IMR-90 (cell line): ENCODE measurements around the gene METTL24. TPM values are rescaled to one million over a fixed set of nuclear protein-coding genes. Genes with fewer than 3 reads are reported as not detected.
A peak's percentile ranks its signal among the peaks of the same experiment; 100 is the strongest.

Source experiments
- ATAC-seq: fragments of 200-7000 bp; cut with Tn5 transposase; 2 replicates; pipeline ENCODE4 v1.9.1; 2020; ENCODE audit warnings: low read depth, mild to moderate bottlenecking, moderate library complexity
- BruUV-seq: library from RNA; stranded (reverse); fragments of 400-500 nt; replicated peaks from 2 replicates; lab custom pipeline; 2021; lab: Mats Ljungman, UMichigan
- CTCF ChIA-PET: fragments of 300-600 bp; formaldehyde crosslinking; extraction: SDS; loops from one replicate; lab custom pipeline; 2021; ENCODE audit warnings: antibody characterized with exemption; lab: Yijun Ruan, JAX
- POLR2A ChIA-PET: fragments of 300-600 bp; sonication (Branson Sonifier 250); formaldehyde crosslinking; loops from one replicate; lab custom pipeline; 2022; ENCODE audit warnings: antibody characterized with exemption; ENCODE audit not compliant: unreplicated experiment; lab: Charles Lee
- DNase-seq: peaks from one replicate; pipeline ENCODE4 v3.0.0; 2013
- H2AFZ ChIP-seq: replicated peaks from 2 replicates; pipeline ENCODE3; 2013; ENCODE audit warnings: low read length, mild to moderate bottlenecking; ENCODE audit not compliant: poor library complexity
- H2AK5ac ChIP-seq: 2 replicates; pipeline ENCODE4 v1.6.1; 2013; ENCODE audit warnings: low read depth, low read length, inconsistent platforms
- H2AK9ac ChIP-seq: replicated peaks from 2 replicates; pipeline ENCODE3; 2013; ENCODE audit warnings: mild to moderate bottlenecking, low read depth, low read length, moderate library complexity; ENCODE audit not compliant: poor library complexity
- H2BK120ac ChIP-seq: 2 replicates; pipeline ENCODE4 v1.6.1; 2013; ENCODE audit warnings: low read depth, low read length, inconsistent platforms
- H2BK15ac ChIP-seq: 3 replicates; pipeline ENCODE4 v1.6.1; 2013; ENCODE audit warnings: low read depth, low read length, inconsistent platforms
- H2BK20ac ChIP-seq: 2 replicates; pipeline ENCODE4 v1.6.1; 2013; ENCODE audit warnings: low read depth, mild to moderate bottlenecking, inconsistent platforms, low read length, moderate library complexity
- H2BK5ac ChIP-seq: 2 replicates; pipeline ENCODE4 v1.6.1; 2013; ENCODE audit warnings: mild to moderate bottlenecking, low read depth, low read length, inconsistent platforms; ENCODE audit not compliant: poor library complexity, severe bottlenecking
- H3K14ac ChIP-seq: replicated peaks from 2 replicates; pipeline ENCODE4 v1.6.1; 2013; ENCODE audit warnings: low read depth, low read length, inconsistent platforms
- H3K18ac ChIP-seq: 2 replicates; pipeline ENCODE4 v1.6.1; 2013; ENCODE audit warnings: low read depth, low read length, control low read depth
- H3K23ac ChIP-seq: 2 replicates; pipeline ENCODE4 v1.6.1; 2013; ENCODE audit warnings: low read depth, low read length, inconsistent platforms
- H3K27ac ChIP-seq: 2 replicates; pipeline ENCODE4 v1.5.1; 2013; ENCODE audit warnings: mild to moderate bottlenecking, control low read depth, low read length; ENCODE audit not compliant: insufficient read depth
- H3K27me3 ChIP-seq: 2 replicates; pipeline ENCODE4 v1.6.1; 2013; ENCODE audit warnings: low read length; ENCODE audit not compliant: control insufficient read depth, insufficient read depth
- H3K36me3 ChIP-seq: 2 replicates; pipeline ENCODE4 v1.6.1; 2013; ENCODE audit warnings: low read length, mixed read lengths; ENCODE audit not compliant: control insufficient read depth, insufficient read depth
- H3K4ac ChIP-seq: 2 replicates; pipeline ENCODE4 v1.6.1; 2013; ENCODE audit warnings: low read depth, low read length, inconsistent platforms
- H3K4me1 ChIP-seq: 2 replicates; pipeline ENCODE4 v1.6.1; 2013; ENCODE audit warnings: low read length, mixed read lengths; ENCODE audit not compliant: control insufficient read depth, insufficient read depth
- H3K4me2 ChIP-seq: 2 replicates; pipeline ENCODE4 v1.6.1; 2013; ENCODE audit warnings: low read depth, mild to moderate bottlenecking, control low read depth, low read length, moderate library complexity
- H3K4me3 ChIP-seq: 2 replicates; pipeline ENCODE4 v1.5.1; 2013; ENCODE audit warnings: low read depth, mild to moderate bottlenecking, control low read depth, low read length, moderate library complexity; ENCODE audit not compliant: insufficient read depth
- H3K56ac ChIP-seq: 2 replicates; pipeline ENCODE4 v1.6.1; 2013; ENCODE audit warnings: low read length, inconsistent platforms; ENCODE audit not compliant: insufficient read depth; ENCODE audit errors: extremely low read depth
- H3K79me1 ChIP-seq, 2 experiments: 2 replicates each; pipeline ENCODE4 v1.6.1; 2013; ENCODE audit warnings: low read length in 2 of 2, inconsistent platforms in 1 of 2, low read depth in 1 of 2
- H3K9ac ChIP-seq: 2 replicates; pipeline ENCODE4 v1.6.1; 2013; ENCODE audit warnings: low read depth, low read length, control low read depth
- H3K9me1 ChIP-seq: 2 replicates; pipeline ENCODE4 v1.6.1; 2013; ENCODE audit warnings: low read length, inconsistent platforms; ENCODE audit not compliant: insufficient read depth
- H3K9me3 ChIP-seq: 2 replicates; pipeline ENCODE4 v1.6.1; 2013; ENCODE audit warnings: low read length; ENCODE audit not compliant: control insufficient read depth, insufficient read depth
- H4K20me1 ChIP-seq: 2 replicates; pipeline ENCODE4 v1.6.1; 2013; ENCODE audit warnings: low read length, inconsistent platforms; ENCODE audit not compliant: insufficient read depth
- H4K5ac ChIP-seq: 2 replicates; pipeline ENCODE4 v1.6.1; 2013; ENCODE audit warnings: mild to moderate bottlenecking, low read depth, low read length, control low read depth
- H4K8ac ChIP-seq, 2 experiments: 2 replicates each; pipeline ENCODE4 v1.6.1; 2013; ENCODE audit warnings: low read depth in 2 of 2, low read length in 2 of 2, control low read depth in 1 of 2, inconsistent platforms in 1 of 2
- H4K91ac ChIP-seq: 2 replicates; pipeline ENCODE4 v1.6.1; 2013; ENCODE audit warnings: low read depth, low read length, inconsistent platforms; ENCODE audit not compliant: insufficient read depth
- CHD1 ChIP-seq: IDR thresholded peaks from 2 replicates; pipeline ENCODE4 v1.6.1; 2012; ENCODE audit warnings: low read depth, low read length, improper control_type of control experiment
- MAFK ChIP-seq: IDR thresholded peaks from 2 replicates; pipeline ENCODE4 v1.6.1; 2012; ENCODE audit warnings: low read depth, low read length, improper control_type of control experiment
- WGBS, 2 experiments: methylation state at CpG; one replicate each; pipeline versions ENCODE4 v1.1.5 to v1.1.7; 2013; ENCODE audit warnings: missing lambda C conversion rate in 2 of 2; ENCODE audit not compliant: insufficient read length in 1 of 2; ENCODE audit errors: extremely low coverage in 2 of 2; 5-methylcytosine and 5-hydroxymethylcytosine counted together
- dilution Hi-C: fragments of 300-500 bp; cut with HindIII; formaldehyde crosslinking; loops from one replicate; pipeline ENCODE4 v1.14.3; 2018; ENCODE audit warnings: low sequenced_read_pairs; ENCODE audit not compliant: unreplicated experiment
- in situ Hi-C: fragments of 300-500 bp; cut with MboI; formaldehyde crosslinking; loops from 3 replicates; pipeline ENCODE4 v1.14.3; 2019; ENCODE audit warnings: low sequenced_read_pairs, inconsistent platforms, mixed read lengths
- intact Hi-C: fragments of 100-400 bp; cut with micrococcal nuclease; formaldehyde crosslinking; loops from 2 replicates; pipeline ENCODE4 v1.10.0; 2022
- polyA plus RNA-seq, 3 experiments: library from polyadenylated mRNA; depleted of rRNA; stranded (reverse); fragments of >200 nt; gene quantifications; 2 replicates each; pipeline ENCODE4 v1.2.3, GENCODE V29; 2012; ENCODE audit warnings: low replicate concordance in 1 of 3
- total RNA-seq: library from RNA; depleted of rRNA; stranded (reverse); fragments of >200 nt; gene quantifications from 2 replicates; pipeline ENCODE4 v1.2.3, GENCODE V29; 2012

Gene METTL24
- total and polyA plus RNA-seq, 2 of the 4 experiments (the other 2 are of a cell fraction): not detected

DNA sequence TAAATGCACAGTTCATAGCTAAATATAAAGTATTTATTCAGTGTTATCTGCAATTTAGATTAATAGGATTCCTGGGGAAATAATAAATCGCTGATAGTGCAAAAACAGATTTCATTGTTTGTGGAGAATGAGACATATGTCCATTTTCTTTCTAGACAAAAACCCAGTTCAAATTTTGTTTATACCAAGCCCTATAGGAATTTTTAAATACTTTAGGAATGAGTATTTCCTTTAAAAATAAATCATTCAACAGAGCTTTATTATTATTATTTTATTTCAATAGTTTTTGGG lies 86.5 kb downstream of the METTL24 start:
- TF ChIP-seq MAFK: peak; percentile 97
- TF ChIP-seq CHD1: no peak
- dilution Hi-C loops (no loop called here), intact Hi-C loops (no loop called here), in situ Hi-C loops (no loop called here)
- no peak overlapping the region for H3K18ac ChIP-seq
- no peaks in the 10 kb centered on the region for H3K9me1 ChIP-seq
- no peak overlapping the region for H3K14ac ChIP-seq
- no peaks in the 10 kb centered on the region for H3K9me3 ChIP-seq
- H3K4me1 ChIP-seq: no peaks in the 10 kb centered on the region
- H4K5ac ChIP-seq: no peak overlapping the region
- no peaks in the 10 kb centered on the region for H3K79me1 ChIP-seq
- H3K36me3 ChIP-seq: no peaks in the 10 kb centered on the region
- no peak overlapping the region for H4K91ac ChIP-seq
- WGBS, 2 experiments: no CpG with 5 or more reads among the region's 1 CpG
- H2AK9ac ChIP-seq: no peak overlapping the region
- peaks cover 2% of the 10 kb centered on the region for H3K27me3 ChIP-seq
- H2BK5ac ChIP-seq: no peak overlapping the region
- no peak overlapping the region for H3K4me2 ChIP-seq
- H3K4ac ChIP-seq: no peak overlapping the region
- H2BK120ac ChIP-seq: no peak overlapping the region
- ChIA-PET CTCF (no interaction called here), POLR2A (no interaction called here)
- H3K27ac ChIP-seq: no peak overlapping the region
- H2AFZ ChIP-seq: no peak overlapping the region
- H2BK20ac ChIP-seq: no peak overlapping the region
- H3K4me3 ChIP-seq: no peak overlapping the region
- no peaks in the 10 kb centered on the region for H4K20me1 ChIP-seq
- BruUV-seq: no TSS peak
- H4K8ac ChIP-seq: no peak overlapping the region
- H3K9ac ChIP-seq: no peak overlapping the region
- ATAC-seq: no peak
- no peak overlapping the region for H3K56ac ChIP-seq
- no peak overlapping the region for H2AK5ac ChIP-seq
- no peak for DNase-seq
- no peak overlapping the region for H3K23ac ChIP-seq
- H2BK15ac ChIP-seq: no peak overlapping the region
